ENCODE data around the gene HEXIM2. TPM values are rescaled to one million over a fixed set of nuclear protein-coding genes. Genes with fewer than 3 reads are reported as not detected.

The HEXIM2 gene
- polyA plus RNA-seq, 1 donor (not counting 4 experiments of a cell fraction or from before 2014, with no cell fraction given) = 2.3 TPM

- no peak overlapping the region for H3K9ac ChIP-seq (ENCODE audit: control insufficient read depth, extremely low read depth, insufficient read depth, low read length)
- no peaks in the 10 kb centered on the region for H3K9me3 ChIP-seq (ENCODE audit: control insufficient read depth, low read depth, low read length)
- TF ChIP-seq EZH2 (IDR thresholded peaks at IDR 0.05; ENCODE audit: low read length) (no peak), CTCF (optimal IDR thresholded peaks at IDR 0.05 in 1 of 3, IDR thresholded peaks at IDR 0.05 in 1 of 3, conservative IDR thresholded peaks at IDR 0.05 in 1 of 3; ENCODE audit: extremely low read depth in 1 of 3, insufficient read depth in 2 of 3, low read length in 3 of 3) (peak; percentile 82 to 100 (median 97))
- dilution Hi-C loops (cut with MboI; ENCODE audit: extremely low pct_ligation_motif_present, low sequenced_read_pairs) = no loop called here
- no peaks in the 10 kb centered on the region for H3K4me1 ChIP-seq (ENCODE audit: control insufficient read depth, extremely low read depth, insufficient read depth, low read length)
- H3K36me3 ChIP-seq (ENCODE audit: control insufficient read depth in 2 of 2, extremely low read depth in 1 of 2, insufficient read depth in 2 of 2, low read length in 2 of 2) = no peaks in the 10 kb centered on the region
- peak; percentile 61 for FAIRE-seq
- H3K27me3 ChIP-seq (ENCODE audit: control insufficient read depth, extremely low read depth, insufficient read depth, low read length) = peaks cover 27% of the 10 kb centered on the region
- H3K4me2 ChIP-seq (ENCODE audit: control insufficient read depth, extremely low read depth, insufficient read depth, low read depth, low read length) = peak overlapping the region; percentile 78
- H3K4me3 ChIP-seq (ENCODE audit: control insufficient read depth in 2 of 3, extremely low read depth in 1 of 3, insufficient read depth in 2 of 3, low read depth in 1 of 3, low read length in 3 of 3) = no peak overlapping the region
- no peak for DNase-seq (ENCODE audit: low read depth, low spot score)
- no peak overlapping the region for H3K27ac ChIP-seq (ENCODE audit: control insufficient read depth, insufficient read depth, low read length)
- no peaks in the 10 kb centered on the region for H3K79me2 ChIP-seq (ENCODE audit: control insufficient read depth, insufficient read depth, low read length)
- H2AFZ ChIP-seq (ENCODE audit: control insufficient read depth, low read length) = peak overlapping the region; percentile 30
- no peaks in the 10 kb centered on the region for H4K20me1 ChIP-seq (ENCODE audit: control insufficient read depth, extremely low read depth, insufficient read depth, low read length)
- no peaks in the 10 kb centered on the region for H3K9me1 ChIP-seq (ENCODE audit: control insufficient read depth, extremely low read depth, insufficient read depth, low read length)
These were observed 57.4 kb downstream of the HEXIM2 start for GRCh38 chr17:45218895-45219661.

Small RNAs within 50 kb of the gene (small RNA-seq; reads per million reads assigned to genes)
- gene MIR6784 (ENCODE audit: insufficient read length in 3 of 3, low read depth in 3 of 3, low replicate concordance in 1 of 3) = 0 to 0.33 (median 0) reads per million in 3 experiments

Other genes with a start within 250 kb of the HEXIM2 start
- 0.14 to 0.32 TPM in 2 of 3 replicates, not detected in the other for gene GFAP, start 246.4 kb upstream of the HEXIM2 start, polyA plus RNA-seq
- 0.99 to 8.1 TPM (median 5.1 TPM) in 3 replicates for gene KIF18B, start 214.1 kb upstream of the HEXIM2 start, polyA plus RNA-seq
- 0.04 to 0.15 TPM in 2 of 3 replicates, not detected in the other for gene C1QL1, start 193.6 kb upstream of the HEXIM2 start, polyA plus RNA-seq
- 18.7 to 27.6 TPM (median 22.8 TPM) in 3 replicates for gene DCAKD, start 110.2 kb upstream of the HEXIM2 start, polyA plus RNA-seq
- 75.9 to 101 TPM (median 92.3 TPM) in 3 replicates for gene NMT1, start 100.6 kb upstream of the HEXIM2 start, polyA plus RNA-seq
- 53.3 to 86.4 TPM (median 75.7 TPM) in 3 replicates for gene PLCD3, start 29.4 kb upstream of the HEXIM2 start, polyA plus RNA-seq
- gene ACBD4, start 26.2 kb upstream of the HEXIM2 start, polyA plus RNA-seq = 2.6 to 4.4 TPM (median 2.8 TPM) in 3 replicates
- 15.3 to 22.2 TPM (median 19.9 TPM) in 3 replicates for gene HEXIM1, start 13.4 kb upstream of the HEXIM2 start, polyA plus RNA-seq
- gene FMNL1, start 60.0 kb downstream of the HEXIM2 start, polyA plus RNA-seq = 0.46 to 1.1 TPM (median 0.79 TPM) in 3 replicates
- gene SPATA32, start 100.2 kb downstream of the HEXIM2 start, polyA plus RNA-seq = 0.05 TPM in 1 of 3 replicates, not detected in the others
- 6.5 to 8.3 TPM (median 7.1 TPM) in 3 replicates for gene MAP3K14, start 155.1 kb downstream of the HEXIM2 start, polyA plus RNA-seq